Activated naive CD8-positive, alpha-beta T cell treated with anti-CD3 and anti-CD28 coated beads, Interleukin-2, amount 50 U/mL, for 24 hours (primary cell): Measurements from ENCODE around the gene TMC1.

Source experiments
- ATAC-seq: fragments of 150-1000 bp; cut with Tn5 transposase; one replicate; pipeline ENCODE4 v1.10.0; 2021
- DNase-seq: peaks from one replicate; pipeline ENCODE4 v3.0.0; 2021
- H3K27ac Mint-ChIP-seq: one replicate; pipeline ENCODE4 v1.8.0; 2021; ENCODE audit warnings: mild to moderate bottlenecking, mixed read lengths
- H3K27me3 Mint-ChIP-seq: one replicate; pipeline ENCODE4 v1.8.0; 2021; ENCODE audit warnings: mixed read lengths
- H3K36me3 Mint-ChIP-seq: one replicate; pipeline ENCODE4 v1.8.0; 2021; ENCODE audit warnings: low read depth, mixed read lengths
- H3K4me1 Mint-ChIP-seq: one replicate; pipeline ENCODE4 v1.8.0; 2021; ENCODE audit warnings: mixed read lengths
- H3K4me3 Mint-ChIP-seq: one replicate; pipeline ENCODE4 v1.8.0; 2021; ENCODE audit warnings: mild to moderate bottlenecking, moderate library complexity, mixed read lengths
- H3K9me3 Mint-ChIP-seq: one replicate; pipeline ENCODE4 v1.8.0; 2021; ENCODE audit warnings: mixed read lengths

Gene TMC1

DNA sequence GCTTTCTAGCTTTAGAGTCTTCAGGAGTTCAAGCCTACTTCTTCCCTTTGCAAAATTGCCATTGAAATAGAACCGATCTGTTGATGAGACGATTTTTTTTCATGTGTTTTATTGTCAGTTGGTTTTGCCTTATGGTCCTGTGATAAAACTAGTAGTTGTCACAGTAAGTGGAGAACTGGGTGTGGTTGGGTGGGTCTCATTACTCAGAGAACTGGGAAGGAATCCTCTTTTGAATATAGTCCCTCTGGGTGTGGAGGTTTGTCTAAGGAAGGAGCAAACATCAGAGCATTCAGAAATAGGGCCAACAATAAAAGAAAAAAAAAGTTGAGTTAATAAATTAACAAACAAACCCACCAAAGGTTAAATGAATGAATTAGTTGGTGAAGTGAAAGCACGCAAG, 362.5 kb downstream of the TMC1 start:
- no peak overlapping the region for H3K27ac Mint-ChIP-seq
- no peaks in the 10 kb centered on the region for H3K9me3 Mint-ChIP-seq
- ATAC-seq (no peak), DNase-seq (no peak)
- no peaks in the 10 kb centered on the region for H3K27me3 Mint-ChIP-seq
- no peaks in the 10 kb centered on the region for H3K4me1 Mint-ChIP-seq
- H3K4me3 Mint-ChIP-seq, result no peak overlapping the region
- no peaks in the 10 kb centered on the region for H3K36me3 Mint-ChIP-seq

DNA sequence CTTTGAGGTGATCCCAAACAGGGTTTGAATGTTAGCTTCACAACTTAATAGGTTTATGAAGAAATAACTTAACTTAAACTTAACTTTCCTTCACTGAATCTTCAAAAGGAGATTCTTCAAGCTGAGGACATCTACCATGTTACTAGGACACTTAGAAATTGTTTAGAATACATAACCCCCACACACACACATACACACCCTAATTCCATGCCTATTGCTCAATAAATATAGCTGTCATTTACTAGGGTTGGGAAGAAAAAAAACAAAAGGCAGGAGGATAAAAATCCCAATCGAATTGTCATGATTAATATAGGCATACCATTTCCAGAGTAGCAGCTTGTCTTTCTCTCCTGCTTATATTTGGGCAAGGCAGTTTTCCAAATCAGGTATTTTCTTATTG, 363.1 kb downstream of the TMC1 start:
- ATAC-seq, result no peak
- Mint-ChIP-seq H3K9me3 (no peaks in the 10 kb centered on the region), H3K27ac (no peak overlapping the region), H3K4me3 (no peak overlapping the region), H3K4me1 (no peaks in the 10 kb centered on the region), H3K36me3 (no peaks in the 10 kb centered on the region), H3K27me3 (peaks cover 2% of the 10 kb centered on the region)
- DNase-seq, result no peak
